ENCODE measurements around the gene WFDC8.

WFDC8 gene

DNA sequence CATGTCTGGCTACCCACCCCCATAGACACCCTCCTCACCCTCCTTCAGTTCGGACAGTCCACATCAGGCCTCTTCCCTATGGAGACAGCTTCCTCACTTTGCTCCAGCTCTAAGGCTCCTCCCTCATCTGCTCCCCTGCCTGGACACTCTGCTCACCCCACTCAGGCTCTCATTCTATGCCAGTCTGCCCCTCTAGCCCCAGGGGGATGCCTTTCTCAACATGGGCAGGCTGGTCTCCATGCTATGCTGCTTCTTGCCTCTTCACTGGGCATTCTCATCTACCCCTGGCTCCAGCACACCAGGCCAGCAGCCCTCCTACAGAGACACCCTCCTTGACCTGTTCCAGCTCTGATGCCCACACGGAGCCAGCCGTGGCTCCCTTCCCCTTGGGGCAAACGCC, at the start of gene WFDC8:
WFDC8 (minus strand) TSS at position 101 of the 400 bp plus-strand sequence; CDS start at position 64, 37 bp downstream.
- ChIA-PET CTCF (interaction anchor here (0.8 to 1.4 kb wide), 2 partner anchors 13 to 191 kb away, joined by 3 to 5 read pairs; no protein-coding TSS in a partner anchor), POLR2A (no interaction called here)
- no peak for TF ChIP-seq ZNF132 (tag by site-specific recombination; IDR thresholded peaks at IDR 0.05; ENCODE audit: borderline replicate concordance)
- TF ChIP-seq, protein P1, sequence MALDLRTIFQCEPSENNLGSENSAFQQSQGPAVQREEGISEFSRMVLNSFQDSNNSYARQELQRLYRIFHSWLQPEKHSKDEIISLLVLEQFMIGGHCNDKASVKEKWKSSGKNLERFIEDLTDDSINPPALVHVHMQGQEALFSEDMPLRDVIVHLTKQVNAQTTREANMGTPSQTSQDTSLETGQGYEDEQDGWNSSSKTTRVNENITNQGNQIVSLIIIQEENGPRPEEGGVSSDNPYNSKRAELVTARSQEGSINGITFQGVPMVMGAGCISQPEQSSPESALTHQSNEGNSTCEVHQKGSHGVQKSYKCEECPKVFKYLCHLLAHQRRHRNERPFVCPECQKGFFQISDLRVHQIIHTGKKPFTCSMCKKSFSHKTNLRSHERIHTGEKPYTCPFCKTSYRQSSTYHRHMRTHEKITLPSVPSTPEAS (tag by site-specific recombination; IDR thresholded peaks at IDR 0.05) = no peak
- TF ChIP-seq, protein P2, sequence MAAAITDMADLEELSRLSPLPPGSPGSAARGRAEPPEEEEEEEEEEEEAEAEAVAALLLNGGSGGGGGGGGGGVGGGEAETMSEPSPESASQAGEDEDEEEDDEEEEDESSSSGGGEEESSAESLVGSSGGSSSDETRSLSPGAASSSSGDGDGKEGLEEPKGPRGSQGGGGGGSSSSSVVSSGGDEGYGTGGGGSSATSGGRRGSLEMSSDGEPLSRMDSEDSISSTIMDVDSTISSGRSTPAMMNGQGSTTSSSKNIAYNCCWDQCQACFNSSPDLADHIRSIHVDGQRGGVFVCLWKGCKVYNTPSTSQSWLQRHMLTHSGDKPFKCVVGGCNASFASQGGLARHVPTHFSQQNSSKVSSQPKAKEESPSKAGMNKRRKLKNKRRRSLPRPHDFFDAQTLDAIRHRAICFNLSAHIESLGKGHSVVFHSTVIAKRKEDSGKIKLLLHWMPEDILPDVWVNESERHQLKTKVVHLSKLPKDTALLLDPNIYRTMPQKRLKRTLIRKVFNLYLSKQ (tag by site-specific recombination; IDR thresholded peaks at IDR 0.05; ENCODE audit: borderline replicate concordance) = no peak
- TF ChIP-seq GLIS2 (tag by site-specific recombination; IDR thresholded peaks at IDR 0.05) = no peak
- no peak for TF ChIP-seq ZNF473 (tag by site-specific recombination; IDR thresholded peaks at IDR 0.05)
- no peak for TF ChIP-seq ZNF37A (tag by site-specific recombination; IDR thresholded peaks at IDR 0.05)
- TF ChIP-seq ZSCAN16 (tag by site-specific recombination; IDR thresholded peaks at IDR 0.05) = no peak
- no peak for TF ChIP-seq OVOL3 (tag by site-specific recombination; IDR thresholded peaks at IDR 0.05)
- no peak for TF ChIP-seq ZNF560 (tag by site-specific recombination; IDR thresholded peaks at IDR 0.05; ENCODE audit: borderline replicate concordance)
- TF ChIP-seq HOXD13 (CRISPR knock-in tag; IDR thresholded peaks at IDR 0.05; ENCODE audit: borderline replicate concordance) = no peak
- no peak for TF ChIP-seq ZNF501 (tag by site-specific recombination; IDR thresholded peaks at IDR 0.05)
- TF ChIP-seq FEZF1 (tag by site-specific recombination; IDR thresholded peaks at IDR 0.05) = no peak
- no peak for TF ChIP-seq ZNF677 (tag by site-specific recombination; IDR thresholded peaks at IDR 0.05)
- TF ChIP-seq, protein P3, sequence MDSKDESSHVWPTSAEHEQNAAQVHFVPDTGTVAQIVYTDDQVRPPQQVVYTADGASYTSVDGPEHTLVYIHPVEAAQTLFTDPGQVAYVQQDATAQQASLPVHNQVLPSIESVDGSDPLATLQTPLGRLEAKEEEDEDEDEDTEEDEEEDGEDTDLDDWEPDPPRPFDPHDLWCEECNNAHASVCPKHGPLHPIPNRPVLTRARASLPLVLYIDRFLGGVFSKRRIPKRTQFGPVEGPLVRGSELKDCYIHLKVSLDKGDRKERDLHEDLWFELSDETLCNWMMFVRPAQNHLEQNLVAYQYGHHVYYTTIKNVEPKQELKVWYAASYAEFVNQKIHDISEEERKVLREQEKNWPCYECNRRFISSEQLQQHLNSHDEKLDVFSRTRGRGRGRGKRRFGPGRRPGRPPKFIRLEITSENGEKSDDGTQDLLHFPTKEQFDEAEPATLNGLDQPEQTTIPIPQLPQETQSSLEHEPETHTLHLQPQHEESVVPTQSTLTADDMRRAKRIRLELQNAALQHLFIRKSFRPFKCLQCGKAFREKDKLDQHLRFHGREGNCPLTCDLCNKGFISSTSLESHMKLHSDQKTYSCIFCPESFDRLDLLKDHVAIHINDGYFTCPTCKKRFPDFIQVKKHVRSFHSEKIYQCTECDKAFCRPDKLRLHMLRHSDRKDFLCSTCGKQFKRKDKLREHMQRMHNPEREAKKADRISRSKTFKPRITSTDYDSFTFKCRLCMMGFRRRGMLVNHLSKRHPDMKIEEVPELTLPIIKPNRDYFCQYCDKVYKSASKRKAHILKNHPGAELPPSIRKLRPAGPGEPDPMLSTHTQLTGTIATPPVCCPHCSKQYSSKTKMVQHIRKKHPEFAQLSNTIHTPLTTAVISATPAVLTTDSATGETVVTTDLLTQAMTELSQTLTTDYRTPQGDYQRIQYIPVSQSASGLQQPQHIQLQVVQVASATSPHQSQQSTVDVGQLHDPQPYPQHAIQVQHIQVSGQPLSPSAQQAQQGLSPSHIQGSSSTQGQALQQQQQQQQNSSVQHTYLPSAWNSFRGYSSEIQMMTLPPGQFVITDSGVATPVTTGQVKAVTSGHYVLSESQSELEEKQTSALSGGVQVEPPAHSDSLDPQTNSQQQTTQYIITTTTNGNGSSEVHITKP (tag by site-specific recombination; IDR thresholded peaks at IDR 0.05) = no peak
- no peak for TF ChIP-seq ZNF146 (tag by site-specific recombination; IDR thresholded peaks at IDR 0.05)
- no peak for TF ChIP-seq REPIN1 (tag by site-specific recombination; IDR thresholded peaks at IDR 0.05; ENCODE audit: low read depth)
- no peak for TF ChIP-seq ZNF670 (tag by site-specific recombination; IDR thresholded peaks at IDR 0.05; ENCODE audit: low read depth)
- no peak for TF ChIP-seq ZBTB7A (tag by site-specific recombination; IDR thresholded peaks at IDR 0.05; ENCODE audit: low read depth)
- TF ChIP-seq ZNF341 (tag by site-specific recombination; IDR thresholded peaks at IDR 0.05; ENCODE audit: low read depth) = no peak
- no peak for TF ChIP-seq SCRT1 (tag by site-specific recombination; IDR thresholded peaks at IDR 0.05; ENCODE audit: borderline replicate concordance)
- no peak within 1 kb of the TSS for H3K27ac ChIP-seq (ENCODE audit: extremely low read depth, low read depth, low read length)
- H3K4me3 ChIP-seq (ENCODE audit: low read depth, low read length) = no peak within 1 kb of the TSS
- no peaks in the 10 kb centered on the region for H3K4me1 ChIP-seq (ENCODE audit: control insufficient read depth, insufficient read depth, low read length)
- H3K36me3 ChIP-seq (ENCODE audit: control insufficient read depth in 2 of 2, insufficient read depth in 1 of 2, low read length in 2 of 2) = no peaks in the 10 kb centered on the region
- H3K9me3 ChIP-seq (ENCODE audit: control insufficient read depth, insufficient read depth, low read depth, low read length) = no peaks in the 10 kb centered on the region

DNA sequence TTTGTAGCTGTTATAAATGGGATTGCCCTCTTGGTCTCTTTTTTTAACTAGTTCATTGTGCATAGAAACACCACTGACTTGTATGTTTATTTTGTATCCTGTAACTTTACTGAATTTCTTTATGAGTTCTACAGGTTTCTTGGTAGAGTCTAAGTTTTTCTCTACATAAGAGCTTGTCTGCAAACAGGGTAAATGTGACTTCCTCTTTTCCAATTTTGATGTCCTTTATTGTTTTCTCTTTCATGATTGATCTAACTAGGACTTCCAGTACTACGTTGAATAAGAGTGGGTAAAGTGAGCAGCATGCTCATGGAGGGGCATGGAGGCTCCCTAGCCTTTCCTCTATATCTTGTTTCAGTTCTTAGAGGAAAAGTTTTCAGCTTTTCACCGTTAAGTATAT, 47.5 kb upstream of the WFDC8 start:
- Histone ChIP-seq H3K4me1 (ENCODE audit: control insufficient read depth, insufficient read depth, low read length) (no peaks in the 10 kb centered on the region), H3K27ac (ENCODE audit: extremely low read depth, low read depth, low read length) (no peak overlapping the region), H3K36me3 (ENCODE audit: control insufficient read depth in 2 of 2, insufficient read depth in 1 of 2, low read length in 2 of 2) (no peaks in the 10 kb centered on the region), H3K4me3 (ENCODE audit: low read depth, low read length) (no peak overlapping the region), H3K9me3 (ENCODE audit: control insufficient read depth, insufficient read depth, low read depth, low read length) (no peaks in the 10 kb centered on the region)
- ChIA-PET POLR2A (no interaction called here), CTCF (interaction anchor here (0.5 to 1.7 kb wide), 3 partner anchors 55 to 325 kb away, joined by 3 to 8 read pairs (median 3); no protein-coding TSS in a partner anchor)
- TF ChIP-seq, protein P4, sequence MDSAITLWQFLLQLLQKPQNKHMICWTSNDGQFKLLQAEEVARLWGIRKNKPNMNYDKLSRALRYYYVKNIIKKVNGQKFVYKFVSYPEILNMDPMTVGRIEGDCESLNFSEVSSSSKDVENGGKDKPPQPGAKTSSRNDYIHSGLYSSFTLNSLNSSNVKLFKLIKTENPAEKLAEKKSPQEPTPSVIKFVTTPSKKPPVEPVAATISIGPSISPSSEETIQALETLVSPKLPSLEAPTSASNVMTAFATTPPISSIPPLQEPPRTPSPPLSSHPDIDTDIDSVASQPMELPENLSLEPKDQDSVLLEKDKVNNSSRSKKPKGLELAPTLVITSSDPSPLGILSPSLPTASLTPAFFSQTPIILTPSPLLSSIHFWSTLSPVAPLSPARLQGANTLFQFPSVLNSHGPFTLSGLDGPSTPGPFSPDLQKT (IDR thresholded peaks at IDR 0.05; ENCODE audit: borderline replicate concordance, low read depth, low read length) = no peak
- no peak for TF ChIP-seq ZNF37A (tag by site-specific recombination; IDR thresholded peaks at IDR 0.05)
- no peak for TF ChIP-seq ZBTB20 (tag by site-specific recombination; IDR thresholded peaks at IDR 0.05)
- TF ChIP-seq ZNF335 (tag by site-specific recombination; conservative IDR thresholded peaks at IDR 0.05) = no peak
- TF ChIP-seq ZNF24 (tag by site-specific recombination; IDR thresholded peaks at IDR 0.05) = no peak
- no peak for TF ChIP-seq ZNF211 (tag by site-specific recombination; IDR thresholded peaks at IDR 0.05; ENCODE audit: low read depth)
- no peak for TF ChIP-seq ZNF843 (tag by site-specific recombination; IDR thresholded peaks at IDR 0.05)
- no peak for TF ChIP-seq HOXA7 (CRISPR knock-in tag; IDR thresholded peaks at IDR 0.05; ENCODE audit: borderline replicate concordance)
- TF ChIP-seq GLIS1 (tag by site-specific recombination; IDR thresholded peaks at IDR 0.05) = no peak
- no peak for TF ChIP-seq ZNF239 (tag by site-specific recombination; IDR thresholded peaks at IDR 0.05)
